ENCODE data around the gene ITPR3.

ITPR3 gene

GRCh38 chr6:33731751-33732282, 110.7 kb downstream of the ITPR3 start:
- Histone ChIP-seq H3K36me3 (no peaks in the 10 kb centered on the region), H4K20me1 (no peaks in the 10 kb centered on the region; a peak in 1 of 22 replicates), H3K27me3 (no peaks in the 10 kb centered on the region), H3K4me2 (peak overlapping the region in 2 of 11 experiments; percentile 14 to 21; a peak in 1 of 22 replicates), H3K9me3 (replicated peaks in 1 of 11) (no peaks in the 10 kb centered on the region), H3K4me1 (peaks cover 7 to 58% (median 43%) of the 10 kb centered on the region in 10 experiments), H3K9ac (no peak overlapping the region; a peak in 1 of 22 replicates), H3K4me3 (no peak overlapping the region), H3K27ac (no peak overlapping the region)
- TF ChIP-seq Cebpa-rat (IDR thresholded peaks at IDR 0.05) = no peak

- Histone ChIP-seq H3K4me1 (peaks cover 2 to 52% (median 38%) of the 10 kb centered on the region in 10 experiments; a peak in 19 of 20 replicates), H4K20me1 (no peaks in the 10 kb centered on the region; a peak in 1 of 22 replicates), H3K27ac (no peak overlapping the region), H3K9me3 (replicated peaks in 1 of 11) (no peaks in the 10 kb centered on the region), H3K9ac (peak overlapping the region in 3 of 11 experiments; percentile 8 to 24 (median 16); a peak in 2 of 22 replicates), H3K36me3 (no peaks in the 10 kb centered on the region), H3K4me3 (no peak overlapping the region), H3K27me3 (no peaks in the 10 kb centered on the region), H3K4me2 (no peak overlapping the region)
- TF ChIP-seq Cebpa-rat (IDR thresholded peaks at IDR 0.05) = no peak
These were observed 111.3 kb downstream of the ITPR3 start for GRCh38 chr6:33732385-33732784.

- no peak overlapping the region for H3K4me2 ChIP-seq
- H3K36me3 ChIP-seq = no peaks in the 10 kb centered on the region
- no peak overlapping the region for H3K27ac ChIP-seq
- TF ChIP-seq Cebpa-rat (IDR thresholded peaks at IDR 0.05) = no peak
- H3K27me3 ChIP-seq = no peaks in the 10 kb centered on the region
- no peaks in the 10 kb centered on the region for H3K9me3 ChIP-seq (replicated peaks in 1 of 11)
- H4K20me1 ChIP-seq = no peaks in the 10 kb centered on the region; a peak in 1 of 22 replicates
- no peak overlapping the region for H3K4me3 ChIP-seq
- peaks cover 0 to 46% (median 31%) of the 10 kb centered on the region in 10 experiments; a peak in 16 of 20 replicates for H3K4me1 ChIP-seq
- H3K9ac ChIP-seq = peak overlapping the region in 3 of 11 experiments; percentile 8 to 24 (median 16); a peak in 2 of 22 replicates
These were observed 111.9 kb downstream of the ITPR3 start for GRCh38 chr6:33732817-33733708.

GRCh38 chr6:33733709-33734007, 112.5 kb downstream of the ITPR3 start:
- Histone ChIP-seq H4K20me1 (no peaks in the 10 kb centered on the region; a peak in 1 of 22 replicates), H3K27me3 (no peaks in the 10 kb centered on the region), H3K27ac (no peak overlapping the region), H3K4me3 (no peak overlapping the region), H3K36me3 (no peaks in the 10 kb centered on the region), H3K4me1 (peaks cover 0 to 40% (median 25%) of the 10 kb centered on the region in 10 experiments; a peak in 15 of 20 replicates), H3K4me2 (no peak overlapping the region), H3K9ac (no peak overlapping the region), H3K9me3 (replicated peaks in 1 of 11) (no peaks in the 10 kb centered on the region)
- TF ChIP-seq Cebpa-rat (IDR thresholded peaks at IDR 0.05) = no peak

GRCh38 chr6:33735216-33735615, 114.1 kb downstream of the ITPR3 start:
- Histone ChIP-seq H3K4me2 (peak overlapping the region in 7 of 11 experiments; percentile 1 to 40 (median 18); a peak in 7 of 22 replicates), H3K36me3 (no peaks in the 10 kb centered on the region), H3K4me3 (no peak overlapping the region), H4K20me1 (peaks cover 0 to 8% (median 0%) of the 10 kb centered on the region in 11 experiments; a peak in 1 of 22 replicates), H3K27me3 (no peaks in the 10 kb centered on the region), H3K9me3 (replicated peaks in 1 of 11) (no peaks in the 10 kb centered on the region), H3K9ac (no peak overlapping the region), H3K4me1 (peaks cover 0 to 24% (median 16%) of the 10 kb centered on the region in 10 experiments; a peak in 11 of 20 replicates), H3K27ac (no peak overlapping the region)
- no peak for TF ChIP-seq Cebpa-rat (IDR thresholded peaks at IDR 0.05)

- Histone ChIP-seq H3K4me2 (no peak overlapping the region), H3K4me3 (no peak overlapping the region), H4K20me1 (peaks cover 0 to 11% (median 0%) of the 10 kb centered on the region in 11 experiments; a peak in 1 of 22 replicates), H3K36me3 (no peaks in the 10 kb centered on the region), H3K27ac (no peak overlapping the region), H3K9ac (no peak overlapping the region; a peak in 1 of 22 replicates), H3K27me3 (no peaks in the 10 kb centered on the region), H3K9me3 (replicated peaks in 1 of 11) (no peaks in the 10 kb centered on the region), H3K4me1 (peaks cover 0 to 19% (median 9%) of the 10 kb centered on the region in 10 experiments; a peak in 10 of 20 replicates)
- TF ChIP-seq Cebpa-rat (IDR thresholded peaks at IDR 0.05) = no peak
These were observed 116.3 kb downstream of the ITPR3 start for GRCh38 chr6:33737267-33738026.

- H3K36me3 ChIP-seq = no peaks in the 10 kb centered on the region
- H3K9me3 ChIP-seq (replicated peaks in 1 of 11) = no peaks in the 10 kb centered on the region
- H3K4me3 ChIP-seq = no peak overlapping the region
- H3K4me2 ChIP-seq = no peak overlapping the region
- peaks cover 0 to 14% (median 9%) of the 10 kb centered on the region in 10 experiments; a peak in 10 of 20 replicates for H3K4me1 ChIP-seq
- no peaks in the 10 kb centered on the region for H3K27me3 ChIP-seq
- no peak for TF ChIP-seq Cebpa-rat (IDR thresholded peaks at IDR 0.05)
- no peak overlapping the region for H3K9ac ChIP-seq
- H4K20me1 ChIP-seq = peaks cover 0 to 11% (median 0%) of the 10 kb centered on the region in 11 experiments; a peak in 1 of 22 replicates
- H3K27ac ChIP-seq = no peak overlapping the region
These were observed 117.0 kb downstream of the ITPR3 start for GRCh38 chr6:33738153-33738552.

- Histone ChIP-seq H3K27ac (no peak overlapping the region), H3K4me2 (no peak overlapping the region), H3K9me3 (replicated peaks in 1 of 11) (no peaks in the 10 kb centered on the region), H3K4me3 (no peak overlapping the region), H3K36me3 (no peaks in the 10 kb centered on the region), H4K20me1 (peaks cover 0 to 13% (median 0%) of the 10 kb centered on the region in 11 experiments; a peak in 1 of 22 replicates), H3K4me1 (peaks cover 0 to 14% (median 9%) of the 10 kb centered on the region in 10 experiments; a peak in 10 of 20 replicates), H3K9ac (0 out of 22 replicates have a peak overlapping the region, but pooled peaks of 1 of the 11 experiments have one; percentile 6), H3K27me3 (no peaks in the 10 kb centered on the region)
- no peak for TF ChIP-seq Cebpa-rat (IDR thresholded peaks at IDR 0.05)
These were observed 117.8 kb downstream of the ITPR3 start for GRCh38 chr6:33738879-33739278.

Data from BLaER1 treated with 17β-estradiol and CSF1 and Interleukin-3, amounts not matched to agents 10 nM and 100 nM (cell line).